ENCODE data around the gene MCM6.

The MCM6 gene

DNA sequence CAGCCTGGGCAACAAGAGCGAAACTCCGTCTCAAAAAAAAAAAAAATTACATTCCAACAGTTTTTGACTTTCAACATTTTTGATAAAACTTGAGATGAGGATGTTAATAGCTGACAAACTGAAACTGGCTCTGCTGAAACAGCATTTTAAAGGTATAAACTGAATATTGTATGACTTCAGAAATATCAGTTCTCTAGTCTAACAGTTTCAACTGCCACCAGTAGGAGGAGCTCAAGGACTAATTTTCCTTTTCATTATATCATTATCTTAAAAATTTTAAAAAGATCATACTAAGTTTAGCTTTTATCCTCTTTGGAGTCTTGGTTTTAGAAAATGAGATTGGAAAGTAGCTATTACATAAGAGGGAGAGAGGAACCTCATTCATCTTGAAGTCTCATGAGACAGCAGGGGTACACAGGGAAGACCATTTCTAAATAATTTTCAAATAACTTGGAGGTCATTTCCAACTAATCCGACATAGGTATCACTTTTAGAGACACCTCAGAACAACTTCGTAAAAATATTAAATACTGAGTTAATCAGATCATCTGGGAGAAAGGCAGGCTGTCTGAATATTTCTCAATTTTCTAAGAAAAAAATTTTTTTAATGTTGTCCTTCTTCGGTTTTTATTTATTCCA, 37.6 kb upstream of the MCM6 start:
- no CpG with 5 or more reads among the region's 5 CpGs for WGBS, 2 donors (ENCODE audit: extremely low coverage in 2 of 2, insufficient read length in 2 of 2, insufficient replicate concordance in 1 of 2)
- no peak overlapping the region for H3K14ac ChIP-seq (ENCODE audit: low read length)

DNA sequence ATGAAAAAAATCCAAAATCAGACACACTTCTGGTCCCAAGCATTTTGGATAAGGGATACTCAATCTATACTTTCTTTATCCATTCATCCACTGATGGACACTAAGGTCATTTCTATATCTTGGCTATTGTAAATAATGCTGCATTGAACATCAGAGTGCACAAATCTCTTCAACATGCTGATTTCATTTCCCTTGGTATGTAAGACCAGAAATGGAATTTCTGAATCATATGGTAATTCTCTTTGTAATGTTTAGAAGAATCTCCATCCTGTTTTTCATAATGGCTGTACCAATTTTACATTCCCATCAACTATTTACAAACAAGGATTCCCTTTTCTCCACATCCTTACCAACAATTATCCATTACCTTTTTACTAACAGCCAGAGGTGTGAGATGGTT, 33.7 kb upstream of the MCM6 start:
- no peak overlapping the region for H2BK5ac ChIP-seq (ENCODE audit: low read length)
- no peak overlapping the region for H3K4ac ChIP-seq (ENCODE audit: low read length)
- no peak overlapping the region for H2BK12ac ChIP-seq (ENCODE audit: low read length)
- no peak overlapping the region for H2BK15ac ChIP-seq (ENCODE audit: low read length)
- H3K27me3 ChIP-seq (ENCODE audit: control insufficient read depth in 3 of 3, insufficient read depth in 3 of 3, low read depth in 1 of 3, low read length in 3 of 3), result no peaks in the 10 kb centered on the region
- no peak overlapping the region for H3K18ac ChIP-seq (ENCODE audit: low read length)
- DNase-seq (ENCODE audit: low spot score), result no peak
- H3K36me3 ChIP-seq (replicated peaks in 1 of 2; ENCODE audit: control insufficient read depth in 2 of 2, insufficient read depth in 2 of 2, low read length in 2 of 2), result peaks cover 0 to 68% of the 10 kb centered on the region in 2 donors
- H3K14ac ChIP-seq (ENCODE audit: low read length), result no peak overlapping the region
- H3K23ac ChIP-seq (ENCODE audit: low read depth, low read length, poor library complexity), result no peak overlapping the region
- no peaks in the 10 kb centered on the region for H3K4me1 ChIP-seq (ENCODE audit: control insufficient read depth in 2 of 2, insufficient read depth in 1 of 2, low read depth in 1 of 2, low read length in 2 of 2)
- no peak overlapping the region for H3K9ac ChIP-seq (ENCODE audit: low read depth, low read length, poor library complexity)
- no peak overlapping the region for H2AK5ac ChIP-seq (ENCODE audit: low read depth, low read length)
- no peak overlapping the region for H4K8ac ChIP-seq (ENCODE audit: low read depth, low read length)
- no peak overlapping the region for H3K4me3 ChIP-seq (ENCODE audit: low read length in 2 of 2)
- H4K91ac ChIP-seq (ENCODE audit: low read depth, low read length, poor library complexity), result no peak overlapping the region
- no peaks in the 10 kb centered on the region for H3K79me1 ChIP-seq (ENCODE audit: low read depth, low read length)
- no peak overlapping the region for H2AFZ ChIP-seq (ENCODE audit: low read length)
- H3K4me2 ChIP-seq (ENCODE audit: insufficient read depth, low read length, poor library complexity, severe bottlenecking), result no peak overlapping the region
- H3K27ac ChIP-seq (replicated peaks; ENCODE audit: low read length), result no peak overlapping the region
- H3K9me3 ChIP-seq (replicated peaks in 1 of 2; ENCODE audit: control insufficient read depth in 2 of 2, insufficient read depth in 1 of 2, low read depth in 1 of 2, low read length in 2 of 2), result no peaks in the 10 kb centered on the region
- H2BK120ac ChIP-seq (ENCODE audit: low read depth, low read length), result no peak overlapping the region

More for the DNA sequence above, 37.6 kb upstream of the MCM6 start:
- Histone ChIP-seq H2BK120ac (ENCODE audit: low read depth, low read length) (no peak overlapping the region), H3K4me3 (ENCODE audit: low read length in 2 of 2) (no peak overlapping the region), H3K4me2 (ENCODE audit: insufficient read depth, low read length, poor library complexity, severe bottlenecking) (no peak overlapping the region), H3K4me1 (ENCODE audit: control insufficient read depth in 2 of 2, insufficient read depth in 1 of 2, low read depth in 1 of 2, low read length in 2 of 2) (no peaks in the 10 kb centered on the region), H3K79me1 (ENCODE audit: low read depth, low read length) (no peaks in the 10 kb centered on the region), H3K27ac (replicated peaks; ENCODE audit: low read length) (no peak overlapping the region), H3K36me3 (replicated peaks in 1 of 2; ENCODE audit: control insufficient read depth in 2 of 2, insufficient read depth in 2 of 2, low read length in 2 of 2) (peaks cover 0 to 38% of the 10 kb centered on the region in 2 donors), H3K23ac (ENCODE audit: low read depth, low read length, poor library complexity) (no peak overlapping the region), H2AFZ (ENCODE audit: low read length) (no peak overlapping the region), H3K4ac (ENCODE audit: low read length) (no peak overlapping the region), H4K8ac (ENCODE audit: low read depth, low read length) (no peak overlapping the region), H3K27me3 (ENCODE audit: control insufficient read depth in 3 of 3, insufficient read depth in 3 of 3, low read depth in 1 of 3, low read length in 3 of 3) (no peaks in the 10 kb centered on the region), H4K91ac (ENCODE audit: low read depth, low read length, poor library complexity) (no peak overlapping the region), H2BK5ac (ENCODE audit: low read length) (no peak overlapping the region), H2AK5ac (ENCODE audit: low read depth, low read length) (no peak overlapping the region), H2BK15ac (ENCODE audit: low read length) (no peak overlapping the region), H3K18ac (ENCODE audit: low read length) (no peak overlapping the region), H2BK12ac (ENCODE audit: low read length) (no peak overlapping the region), H3K9me3 (replicated peaks in 1 of 2; ENCODE audit: control insufficient read depth in 2 of 2, insufficient read depth in 1 of 2, low read depth in 1 of 2, low read length in 2 of 2) (no peaks in the 10 kb centered on the region), H3K9ac (ENCODE audit: low read depth, low read length, poor library complexity) (no peak overlapping the region)
- peak; percentile 40 for DNase-seq (ENCODE audit: low spot score)

DNA sequence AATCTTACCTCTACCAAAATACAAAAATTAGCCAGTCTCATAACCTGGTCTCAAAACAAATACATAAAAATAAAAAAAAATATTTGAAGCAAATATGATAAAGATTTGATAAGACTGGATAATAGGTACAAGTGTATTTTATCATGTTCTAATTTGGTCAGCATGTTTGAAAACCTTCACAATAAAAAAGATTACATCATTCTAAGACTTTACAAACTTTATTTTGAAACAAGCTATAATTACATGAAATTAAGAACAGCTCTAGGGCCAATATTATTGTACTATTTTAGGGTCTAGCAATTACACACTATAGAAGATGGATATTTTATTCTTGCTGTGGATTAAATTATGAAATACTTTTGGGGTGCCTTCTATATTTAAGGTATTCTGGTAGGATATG, 29.4 kb upstream of the MCM6 start:
- no peak overlapping the region for H2BK120ac ChIP-seq (ENCODE audit: low read depth, low read length)

DNA sequence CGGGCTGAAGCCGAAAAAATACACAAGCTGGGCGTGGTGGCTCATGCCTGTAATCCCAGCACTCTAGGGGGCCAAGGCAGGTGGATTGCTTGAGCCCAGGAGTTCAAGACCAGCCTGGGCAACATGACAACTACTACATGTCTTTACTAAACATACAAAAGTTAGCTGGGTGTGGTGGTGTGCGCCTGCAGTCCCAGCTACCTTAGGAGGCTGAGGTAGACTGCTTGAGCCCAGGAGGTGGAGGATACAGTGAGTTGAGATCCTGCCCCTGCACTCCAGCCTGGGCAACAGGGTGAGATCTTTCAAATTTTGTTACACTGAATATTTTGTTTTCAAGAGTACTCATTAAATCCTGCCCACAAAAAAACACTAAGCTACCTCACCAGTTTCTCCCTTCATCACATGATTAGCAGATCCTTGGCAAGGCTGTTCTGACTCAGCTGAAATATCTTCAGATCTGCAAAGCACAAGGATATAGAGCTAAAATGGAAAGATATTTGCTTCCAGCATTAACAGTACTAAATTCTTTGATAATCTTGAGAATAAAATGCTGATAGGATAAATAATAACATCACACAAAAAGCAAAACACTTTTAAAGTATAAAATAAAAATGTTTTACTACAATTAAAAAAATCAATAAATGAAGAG, 28.2 kb upstream of the MCM6 start:
- Histone ChIP-seq H4K91ac (ENCODE audit: low read depth, low read length, poor library complexity) (no peak overlapping the region), H3K27ac (replicated peaks; ENCODE audit: low read length) (no peak overlapping the region), H3K23ac (ENCODE audit: low read depth, low read length, poor library complexity) (no peak overlapping the region), H3K4ac (ENCODE audit: low read length) (no peak overlapping the region), H3K27me3 (ENCODE audit: control insufficient read depth in 3 of 3, insufficient read depth in 3 of 3, low read depth in 1 of 3, low read length in 3 of 3) (no peaks in the 10 kb centered on the region), H3K79me1 (ENCODE audit: low read depth, low read length) (no peaks in the 10 kb centered on the region), H3K4me1 (ENCODE audit: control insufficient read depth in 2 of 2, insufficient read depth in 1 of 2, low read depth in 1 of 2, low read length in 2 of 2) (no peaks in the 10 kb centered on the region), H2BK15ac (ENCODE audit: low read length) (no peak overlapping the region), H3K9me3 (replicated peaks in 1 of 2; ENCODE audit: control insufficient read depth in 2 of 2, insufficient read depth in 1 of 2, low read depth in 1 of 2, low read length in 2 of 2) (no peaks in the 10 kb centered on the region), H2BK120ac (ENCODE audit: low read depth, low read length) (no peak overlapping the region), H4K8ac (ENCODE audit: low read depth, low read length) (no peak overlapping the region), H3K4me3 (ENCODE audit: low read length in 2 of 2) (no peak overlapping the region), H2AK5ac (ENCODE audit: low read depth, low read length) (no peak overlapping the region), H3K18ac (ENCODE audit: low read length) (no peak overlapping the region), H3K4me2 (ENCODE audit: insufficient read depth, low read length, poor library complexity, severe bottlenecking) (no peak overlapping the region), H3K9ac (ENCODE audit: low read depth, low read length, poor library complexity) (no peak overlapping the region), H3K36me3 (replicated peaks in 1 of 2; ENCODE audit: control insufficient read depth in 2 of 2, insufficient read depth in 2 of 2, low read length in 2 of 2) (peaks cover 0 to 42% of the 10 kb centered on the region in 2 donors), H2BK12ac (ENCODE audit: low read length) (no peak overlapping the region), H2AFZ (ENCODE audit: low read length) (no peak overlapping the region), H3K14ac (ENCODE audit: low read length) (no peak overlapping the region), H2BK5ac (ENCODE audit: low read length) (no peak overlapping the region)
- no CpG with 5 or more reads among the region's 4 CpGs for WGBS, 2 donors (ENCODE audit: extremely low coverage in 2 of 2, insufficient read length in 2 of 2, insufficient replicate concordance in 1 of 2)
- DNase-seq (ENCODE audit: low spot score), result no peak

More for the DNA sequence above, 29.4 kb upstream of the MCM6 start:
- no peak overlapping the region for H3K4ac ChIP-seq (ENCODE audit: low read length)
- H3K23ac ChIP-seq (ENCODE audit: low read depth, low read length, poor library complexity), result no peak overlapping the region
- no peak overlapping the region for H2AK5ac ChIP-seq (ENCODE audit: low read depth, low read length)
- no peaks in the 10 kb centered on the region for H3K9me3 ChIP-seq (replicated peaks in 1 of 2; ENCODE audit: control insufficient read depth in 2 of 2, insufficient read depth in 1 of 2, low read depth in 1 of 2, low read length in 2 of 2)
- H3K36me3 ChIP-seq (replicated peaks in 1 of 2; ENCODE audit: control insufficient read depth in 2 of 2, insufficient read depth in 2 of 2, low read length in 2 of 2), result peaks cover 0 to 54% of the 10 kb centered on the region in 2 donors
- no peak overlapping the region for H4K91ac ChIP-seq (ENCODE audit: low read depth, low read length, poor library complexity)
- no peak overlapping the region for H4K8ac ChIP-seq (ENCODE audit: low read depth, low read length)
- H3K18ac ChIP-seq (ENCODE audit: low read length), result no peak overlapping the region
- no peaks in the 10 kb centered on the region for H3K4me1 ChIP-seq (ENCODE audit: control insufficient read depth in 2 of 2, insufficient read depth in 1 of 2, low read depth in 1 of 2, low read length in 2 of 2)
- H2BK12ac ChIP-seq (ENCODE audit: low read length), result no peak overlapping the region
- no peak overlapping the region for H2AFZ ChIP-seq (ENCODE audit: low read length)
- no peak overlapping the region for H3K4me3 ChIP-seq (ENCODE audit: low read length in 2 of 2)
- no peak overlapping the region for H3K9ac ChIP-seq (ENCODE audit: low read depth, low read length, poor library complexity)
- H3K27ac ChIP-seq (replicated peaks; ENCODE audit: low read length), result no peak overlapping the region
- no peak overlapping the region for H3K14ac ChIP-seq (ENCODE audit: low read length)
- no peak for DNase-seq (ENCODE audit: low spot score)
- no peak overlapping the region for H2BK5ac ChIP-seq (ENCODE audit: low read length)
- H2BK15ac ChIP-seq (ENCODE audit: low read length), result no peak overlapping the region
- H3K79me1 ChIP-seq (ENCODE audit: low read depth, low read length), result no peaks in the 10 kb centered on the region
- no peak overlapping the region for H3K4me2 ChIP-seq (ENCODE audit: insufficient read depth, low read length, poor library complexity, severe bottlenecking)
- no peaks in the 10 kb centered on the region for H3K27me3 ChIP-seq (ENCODE audit: control insufficient read depth in 3 of 3, insufficient read depth in 3 of 3, low read depth in 1 of 3, low read length in 3 of 3)

Measured in neuronal stem cell (in vitro differentiated cells).